GM12801 (cell line): ENCODE measurements around the gene TRDN.

Source experiments
- TF ChIP-seq, protein P1 (sequence below): IDR thresholded peaks from one replicate; pipeline ENCODE4 v1.5.1; 2011; ENCODE audit warnings: control low read depth; ENCODE audit not compliant: insufficient read length; ENCODE audit errors: extremely low read depth

Gene TRDN

GRCh38 chr6:123189816-123190215, 446.9 kb downstream of the TRDN start:
- TF ChIP-seq, protein P1, sequence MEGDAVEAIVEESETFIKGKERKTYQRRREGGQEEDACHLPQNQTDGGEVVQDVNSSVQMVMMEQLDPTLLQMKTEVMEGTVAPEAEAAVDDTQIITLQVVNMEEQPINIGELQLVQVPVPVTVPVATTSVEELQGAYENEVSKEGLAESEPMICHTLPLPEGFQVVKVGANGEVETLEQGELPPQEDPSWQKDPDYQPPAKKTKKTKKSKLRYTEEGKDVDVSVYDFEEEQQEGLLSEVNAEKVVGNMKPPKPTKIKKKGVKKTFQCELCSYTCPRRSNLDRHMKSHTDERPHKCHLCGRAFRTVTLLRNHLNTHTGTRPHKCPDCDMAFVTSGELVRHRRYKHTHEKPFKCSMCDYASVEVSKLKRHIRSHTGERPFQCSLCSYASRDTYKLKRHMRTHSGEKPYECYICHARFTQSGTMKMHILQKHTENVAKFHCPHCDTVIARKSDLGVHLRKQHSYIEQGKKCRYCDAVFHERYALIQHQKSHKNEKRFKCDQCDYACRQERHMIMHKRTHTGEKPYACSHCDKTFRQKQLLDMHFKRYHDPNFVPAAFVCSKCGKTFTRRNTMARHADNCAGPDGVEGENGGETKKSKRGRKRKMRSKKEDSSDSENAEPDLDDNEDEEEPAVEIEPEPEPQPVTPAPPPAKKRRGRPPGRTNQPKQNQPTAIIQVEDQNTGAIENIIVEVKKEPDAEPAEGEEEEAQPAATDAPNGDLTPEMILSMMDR, result no peak

DNA sequence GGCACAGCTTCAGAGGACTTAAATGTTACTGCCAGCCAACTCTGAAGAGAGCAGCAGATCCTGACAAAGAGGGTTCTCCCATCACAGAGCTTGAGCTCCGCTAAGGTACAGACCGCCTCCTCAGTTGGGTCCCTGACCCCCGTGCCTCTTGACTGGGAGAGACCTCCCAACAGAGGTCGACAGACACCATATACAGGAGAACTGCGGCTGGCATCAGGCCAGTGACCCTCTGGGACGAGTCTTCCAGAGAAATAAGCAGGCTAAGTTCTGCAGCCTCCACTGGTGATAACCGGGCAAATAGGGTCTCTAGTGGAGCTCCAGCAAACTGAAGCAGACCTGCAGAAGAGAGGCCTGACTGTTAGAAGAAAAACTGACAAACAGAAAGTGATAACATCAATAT, 453.8 kb downstream of the TRDN start:
- TF ChIP-seq, protein P1, result no peak

DNA sequence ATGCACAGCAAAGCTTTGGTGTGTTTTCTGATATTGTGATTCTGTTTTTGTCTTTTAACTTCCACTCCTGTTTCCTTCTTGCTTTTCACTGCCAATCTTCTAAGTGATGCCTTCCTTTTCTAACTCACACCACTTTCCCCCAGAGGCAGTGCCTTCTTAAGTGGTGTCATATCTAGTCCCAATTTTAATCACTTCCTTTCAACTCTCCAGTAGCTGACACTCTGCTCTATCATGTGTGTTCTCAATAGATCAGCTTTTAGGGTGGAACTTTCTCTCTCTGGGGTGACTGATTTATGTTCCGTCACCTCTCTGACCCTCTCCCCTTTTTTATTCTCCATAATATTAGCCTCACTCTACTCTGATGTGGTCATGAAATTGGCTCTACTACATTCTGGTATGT, 460.0 kb downstream of the TRDN start:
- TF ChIP-seq, protein P1, result no peak

DNA sequence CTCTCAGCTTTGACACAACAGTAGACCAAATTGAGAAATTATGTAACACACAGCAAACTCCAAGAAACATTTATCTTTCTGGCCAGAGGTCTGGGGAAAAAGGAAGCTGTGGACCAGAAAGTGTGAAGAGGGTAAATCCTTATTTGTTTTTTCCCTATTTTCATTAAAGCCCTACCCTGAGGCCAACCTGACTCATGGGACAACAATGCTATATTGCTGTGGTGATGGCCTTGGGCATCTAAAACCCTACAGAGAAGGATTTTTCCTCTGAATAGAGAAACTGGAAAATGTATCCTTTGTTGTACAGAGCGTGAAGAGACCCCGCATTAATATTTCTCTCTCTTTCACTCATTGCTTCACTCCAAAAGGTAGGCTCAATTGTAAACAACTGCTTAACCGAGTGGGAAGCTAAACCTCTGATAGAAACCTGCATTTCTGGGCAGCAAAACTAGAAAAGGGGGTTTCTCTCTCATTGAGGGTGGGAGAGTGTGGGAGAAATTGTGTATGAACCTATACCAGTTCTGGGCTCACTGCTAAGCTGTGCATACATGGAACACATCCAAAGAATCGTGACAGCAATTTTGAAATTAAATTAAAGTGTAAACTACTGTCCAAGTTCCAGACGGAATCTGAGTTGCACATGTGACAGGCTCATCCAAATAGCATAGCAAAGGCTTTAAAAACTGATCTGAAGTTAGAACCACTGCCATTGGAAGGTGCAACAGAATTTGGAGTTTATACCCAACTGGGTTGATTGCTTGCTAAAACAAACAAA, 465.2 kb downstream of the TRDN start:
- TF ChIP-seq, protein P1, result no peak

- TF ChIP-seq, protein P1, result no peak
Measured at GRCh38 chr6:123169774-123170095, 467.0 kb downstream of the TRDN start.

GRCh38 chr6:123168892-123169773, 467.6 kb downstream of the TRDN start:
- TF ChIP-seq, protein P1, result no peak

DNA sequence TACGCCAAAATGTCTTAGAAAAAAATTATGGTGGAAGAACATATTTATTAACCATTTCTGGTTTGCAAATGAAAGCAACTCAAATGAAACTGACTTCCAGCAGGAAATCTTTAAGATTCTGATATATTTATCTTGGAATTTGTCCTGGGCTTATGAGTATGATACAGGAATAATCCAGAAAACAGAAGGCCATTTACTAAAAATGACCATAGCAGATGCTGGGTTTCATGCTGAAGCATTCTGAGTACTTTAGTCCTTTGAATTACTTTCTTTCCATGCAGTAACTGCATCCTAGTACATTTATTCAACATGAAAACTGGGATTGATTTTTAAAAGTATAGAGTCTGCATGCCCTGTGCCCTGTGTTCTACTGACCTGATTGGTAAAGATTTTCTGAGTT, 468.3 kb downstream of the TRDN start:
- TF ChIP-seq, protein P1, result no peak
